Neural cell (in vitro differentiated cells): ENCODE results near the gene TRAPPC1.

ENCODE experiments used
- EP300 ChIP-seq: fragments of 450-650 bp; conservative IDR thresholded peaks from 2 replicates; pipeline ENCODE4 v1.6.1; 2014; ENCODE audit warnings: antibody characterized with exemption, mild to moderate bottlenecking, moderate library complexity; ENCODE audit not compliant: poor library complexity, severe bottlenecking
- EZH2 ChIP-seq: fragments of 200-600, 300-800 bp; shearing (Covaris generic), sonication (generic); IDR thresholded peaks from 2 replicates; pipeline ENCODE4 v1.6.1; 2014; ENCODE audit warnings: antibody characterized with exemption, low read length, borderline replicate concordance, mild to moderate bottlenecking; ENCODE audit not compliant: insufficient read depth, poor library complexity, severe bottlenecking
- MXI1 ChIP-seq: fragments of 450-650 bp; conservative IDR thresholded peaks from 2 replicates; pipeline ENCODE4 v1.6.1; 2014; ENCODE audit warnings: antibody characterized with exemption, mild to moderate bottlenecking; ENCODE audit not compliant: poor library complexity, severe bottlenecking
- POLR2AphosphoS5 ChIP-seq: IDR thresholded peaks from 2 replicates; pipeline ENCODE4 v1.6.1; 2012
- RAD21 ChIP-seq: fragments of 450-650 bp; conservative IDR thresholded peaks from 2 replicates; pipeline ENCODE4 v1.6.1; 2014; ENCODE audit warnings: antibody characterized with exemption, mild to moderate bottlenecking, moderate library complexity
- TAF1 ChIP-seq: IDR thresholded peaks from 2 replicates; pipeline ENCODE4 v1.6.1; 2012; ENCODE audit warnings: low read depth
- TF ChIP-seq, protein P1 (sequence below): fragments of 450-650 bp; IDR thresholded peaks from 2 replicates; pipeline ENCODE4 v1.5.1; 2014; ENCODE audit warnings: antibody characterized with exemption, mild to moderate bottlenecking, moderate library complexity; ENCODE audit not compliant: poor library complexity, severe bottlenecking
- TF ChIP-seq, protein P2 (sequence below): IDR thresholded peaks from 2 replicates; pipeline ENCODE4 v1.6.1; 2012; ENCODE audit warnings: borderline replicate concordance

DNA sequence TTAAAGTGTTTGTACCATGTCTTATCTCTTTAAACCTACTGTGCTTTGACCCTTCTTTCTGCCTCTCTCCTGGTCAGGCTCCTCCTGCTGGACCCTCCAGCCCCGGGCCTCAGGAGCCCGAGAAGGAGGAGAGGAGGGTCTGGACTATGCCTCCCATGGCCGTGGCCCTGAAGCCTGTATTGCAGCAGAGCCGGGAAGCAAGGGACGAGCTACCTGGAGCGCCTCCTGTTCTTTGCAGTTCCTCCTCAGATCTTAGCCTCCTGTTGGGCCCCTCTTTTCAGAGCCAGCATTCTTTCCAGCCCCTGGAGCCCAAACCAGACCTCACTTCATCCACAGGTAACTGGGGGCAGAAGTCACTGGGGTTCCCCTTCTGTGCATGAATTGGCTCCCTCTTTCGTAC, 13.9 kb upstream of the TRAPPC1 start:
- TF ChIP-seq, protein P1, sequence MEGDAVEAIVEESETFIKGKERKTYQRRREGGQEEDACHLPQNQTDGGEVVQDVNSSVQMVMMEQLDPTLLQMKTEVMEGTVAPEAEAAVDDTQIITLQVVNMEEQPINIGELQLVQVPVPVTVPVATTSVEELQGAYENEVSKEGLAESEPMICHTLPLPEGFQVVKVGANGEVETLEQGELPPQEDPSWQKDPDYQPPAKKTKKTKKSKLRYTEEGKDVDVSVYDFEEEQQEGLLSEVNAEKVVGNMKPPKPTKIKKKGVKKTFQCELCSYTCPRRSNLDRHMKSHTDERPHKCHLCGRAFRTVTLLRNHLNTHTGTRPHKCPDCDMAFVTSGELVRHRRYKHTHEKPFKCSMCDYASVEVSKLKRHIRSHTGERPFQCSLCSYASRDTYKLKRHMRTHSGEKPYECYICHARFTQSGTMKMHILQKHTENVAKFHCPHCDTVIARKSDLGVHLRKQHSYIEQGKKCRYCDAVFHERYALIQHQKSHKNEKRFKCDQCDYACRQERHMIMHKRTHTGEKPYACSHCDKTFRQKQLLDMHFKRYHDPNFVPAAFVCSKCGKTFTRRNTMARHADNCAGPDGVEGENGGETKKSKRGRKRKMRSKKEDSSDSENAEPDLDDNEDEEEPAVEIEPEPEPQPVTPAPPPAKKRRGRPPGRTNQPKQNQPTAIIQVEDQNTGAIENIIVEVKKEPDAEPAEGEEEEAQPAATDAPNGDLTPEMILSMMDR: no peak
- TF ChIP-seq EP300 (no peak), TAF1 (no peak), RAD21 (no peak), EZH2 (no peak), MXI1 (no peak), POLR2AphosphoS5 (no peak)
- TF ChIP-seq, protein P2, sequence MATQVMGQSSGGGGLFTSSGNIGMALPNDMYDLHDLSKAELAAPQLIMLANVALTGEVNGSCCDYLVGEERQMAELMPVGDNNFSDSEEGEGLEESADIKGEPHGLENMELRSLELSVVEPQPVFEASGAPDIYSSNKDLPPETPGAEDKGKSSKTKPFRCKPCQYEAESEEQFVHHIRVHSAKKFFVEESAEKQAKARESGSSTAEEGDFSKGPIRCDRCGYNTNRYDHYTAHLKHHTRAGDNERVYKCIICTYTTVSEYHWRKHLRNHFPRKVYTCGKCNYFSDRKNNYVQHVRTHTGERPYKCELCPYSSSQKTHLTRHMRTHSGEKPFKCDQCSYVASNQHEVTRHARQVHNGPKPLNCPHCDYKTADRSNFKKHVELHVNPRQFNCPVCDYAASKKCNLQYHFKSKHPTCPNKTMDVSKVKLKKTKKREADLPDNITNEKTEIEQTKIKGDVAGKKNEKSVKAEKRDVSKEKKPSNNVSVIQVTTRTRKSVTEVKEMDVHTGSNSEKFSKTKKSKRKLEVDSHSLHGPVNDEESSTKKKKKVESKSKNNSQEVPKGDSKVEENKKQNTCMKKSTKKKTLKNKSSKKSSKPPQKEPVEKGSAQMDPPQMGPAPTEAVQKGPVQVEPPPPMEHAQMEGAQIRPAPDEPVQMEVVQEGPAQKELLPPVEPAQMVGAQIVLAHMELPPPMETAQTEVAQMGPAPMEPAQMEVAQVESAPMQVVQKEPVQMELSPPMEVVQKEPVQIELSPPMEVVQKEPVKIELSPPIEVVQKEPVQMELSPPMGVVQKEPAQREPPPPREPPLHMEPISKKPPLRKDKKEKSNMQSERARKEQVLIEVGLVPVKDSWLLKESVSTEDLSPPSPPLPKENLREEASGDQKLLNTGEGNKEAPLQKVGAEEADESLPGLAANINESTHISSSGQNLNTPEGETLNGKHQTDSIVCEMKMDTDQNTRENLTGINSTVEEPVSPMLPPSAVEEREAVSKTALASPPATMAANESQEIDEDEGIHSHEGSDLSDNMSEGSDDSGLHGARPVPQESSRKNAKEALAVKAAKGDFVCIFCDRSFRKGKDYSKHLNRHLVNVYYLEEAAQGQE: no peak
